SK-N-SH treated with all-trans-retinoic acid at 6 μM for 48 hours (cell line): ENCODE data around the gene TAF6L.

Experiments used
- ATAC-seq: fragments of 200-7000 bp; cut with Tn5 transposase; 3 replicates; pipeline ENCODE4 v1.9.1; 2020; ENCODE audit warnings: mild to moderate bottlenecking, moderate library complexity
- CSRNP3 ChIP-seq: fragments of 250-450 bp; sonication (Bioruptor Pico); IDR thresholded peaks from 2 replicates; pipeline ENCODE4 v1.5.1; 2021; ENCODE audit warnings: mild to moderate bottlenecking, moderate library complexity
- ESRRG ChIP-seq: fragments of 250-450 bp; sonication (Bioruptor Pico); IDR thresholded peaks from 2 replicates; pipeline ENCODE4 v1.6.1; 2021; ENCODE audit warnings: mild to moderate bottlenecking
- GLIS3 ChIP-seq: fragments of 250-450 bp; sonication (Bioruptor Pico); IDR thresholded peaks from 2 replicates; pipeline ENCODE4 v1.5.0; 2020; ENCODE audit warnings: mild to moderate bottlenecking, moderate library complexity
- ISL1 ChIP-seq: fragments of 250-450 bp; sonication (Bioruptor Pico); IDR thresholded peaks from 2 replicates; pipeline ENCODE4 v2.1.2; 2022; ENCODE audit warnings: mild to moderate bottlenecking, moderate library complexity
- PATZ1 ChIP-seq: fragments of 250-450 bp; sonication (Bioruptor Pico); IDR thresholded peaks from 2 replicates; pipeline ENCODE4 v1.8.0; 2020; ENCODE audit warnings: mild to moderate bottlenecking, moderate library complexity, borderline replicate concordance
- POU6F1 ChIP-seq: fragments of 250-450 bp; sonication (Bioruptor Pico); IDR thresholded peaks from 2 replicates; pipeline ENCODE4 v1.8.0; 2021; ENCODE audit warnings: low read depth, mild to moderate bottlenecking, moderate library complexity, borderline replicate concordance
- PPARA ChIP-seq: fragments of 250-450 bp; sonication (Bioruptor Pico); IDR thresholded peaks from 2 replicates; pipeline ENCODE4 v1.5.0; 2020; ENCODE audit warnings: mild to moderate bottlenecking, borderline replicate concordance
- RARB ChIP-seq: fragments of 250-450 bp; sonication (Bioruptor Pico); IDR thresholded peaks from 2 replicates; pipeline ENCODE4 v1.8.0; 2021; ENCODE audit warnings: mild to moderate bottlenecking, moderate library complexity
- TCF4 ChIP-seq: fragments of 250-450 bp; sonication (Bioruptor Pico); IDR thresholded peaks from 2 replicates; pipeline ENCODE4 v1.8.0; 2021; ENCODE audit warnings: mild to moderate bottlenecking, moderate library complexity, borderline replicate concordance
- TOX ChIP-seq: fragments of 250-450 bp; sonication (Bioruptor Pico); IDR thresholded peaks from 2 replicates; pipeline ENCODE4 v1.8.0; 2021; ENCODE audit warnings: mild to moderate bottlenecking, moderate library complexity, borderline replicate concordance
- TSHZ2 ChIP-seq: fragments of 250-450 bp; sonication (Bioruptor Pico); IDR thresholded peaks from 2 replicates; pipeline ENCODE4 v1.5.0; 2020; ENCODE audit warnings: mild to moderate bottlenecking, moderate library complexity
- ZC3H10 ChIP-seq: fragments of 250-450 bp; sonication (Bioruptor Pico); IDR thresholded peaks from 2 replicates; pipeline ENCODE4 v1.5.1; 2021; ENCODE audit warnings: mild to moderate bottlenecking, moderate library complexity
- ZFP3 ChIP-seq: fragments of 250-450 bp; sonication (Bioruptor Pico); IDR thresholded peaks from 2 replicates; pipeline ENCODE4 v1.5.0; 2020; ENCODE audit warnings: mild to moderate bottlenecking, moderate library complexity
- ZNF565 ChIP-seq: fragments of 450-650 bp; formaldehyde crosslinking; conservative IDR thresholded peaks from 2 replicates; pipeline ENCODE4 v1.5.0; 2020; ENCODE audit warnings: low read depth, mild to moderate bottlenecking, moderate library complexity
- ZNF70 ChIP-seq: fragments of 450-650 bp; formaldehyde crosslinking; IDR thresholded peaks from 2 replicates; pipeline ENCODE4 v1.5.0; 2020; ENCODE audit warnings: mild to moderate bottlenecking, moderate library complexity
- ZNF8 ChIP-seq: fragments of 450-650 bp; formaldehyde crosslinking; IDR thresholded peaks from 2 replicates; pipeline ENCODE4 v1.5.0; 2020; ENCODE audit warnings: mild to moderate bottlenecking, moderate library complexity

TAF6L gene

GRCh38 chr11:62805076-62805892, 34.1 kb downstream of the TAF6L start, which contains the start of gene NXF1 (continued):
- TF ChIP-seq CSRNP3: no peak
- no peak for TF ChIP-seq ESRRG (CRISPR knock-in tag)
- no peak for TF ChIP-seq ZC3H10 (CRISPR knock-in tag)
- no peak for TF ChIP-seq TCF4 (CRISPR knock-in tag)

GRCh38 chr11:62805961-62806441, 34.8 kb downstream of the TAF6L start:
- TF ChIP-seq ESRRG (CRISPR knock-in tag): no peak
- ATAC-seq: peak; percentile 2; the same call in 2 of the 3 replicates

- no peak for ATAC-seq
- no peak for TF ChIP-seq ZNF70 (CRISPR knock-in tag)
- no peak for TF ChIP-seq PPARA (CRISPR knock-in tag)
- TF ChIP-seq PATZ1 (CRISPR knock-in tag): no peak
- no peak for TF ChIP-seq POU6F1
- TF ChIP-seq ZC3H10 (CRISPR knock-in tag): no peak
- no peak for TF ChIP-seq ZFP3 (CRISPR knock-in tag)
- TF ChIP-seq TOX (CRISPR knock-in tag): no peak
- no peak for TF ChIP-seq ISL1 (CRISPR knock-in tag)
- TF ChIP-seq TSHZ2 (CRISPR knock-in tag): no peak
Observed at GRCh38 chr11:62806611-62807121, 35.5 kb downstream of the TAF6L start.

GRCh38 chr11:62810748-62811147, 39.6 kb downstream of the TAF6L start:
- no peak for ATAC-seq
- no peak for TF ChIP-seq ZNF8
- TF ChIP-seq TOX (CRISPR knock-in tag): no peak
- no peak for TF ChIP-seq CSRNP3
- no peak for TF ChIP-seq RARB (CRISPR knock-in tag)
- TF ChIP-seq ZNF565 (CRISPR knock-in tag): no peak
- TF ChIP-seq ZNF70 (CRISPR knock-in tag): no peak
- TF ChIP-seq ZC3H10 (CRISPR knock-in tag): no peak
- no peak for TF ChIP-seq TSHZ2 (CRISPR knock-in tag)
- TF ChIP-seq GLIS3: no peak
